Mesothelial cell of epicardium (in vitro differentiated cells): ENCODE measurements around the gene SNX7. TPM values are rescaled to one million over a fixed set of nuclear protein-coding genes. Genes with fewer than 3 reads are reported as not detected.

Source experiments
- DNase-seq, 2 experiments: peaks; one replicate each; pipeline ENCODE4 v3.0.0; 2021; ENCODE audit warnings: low spot score in 2 of 2; ENCODE audit not compliant: unreplicated experiment in 2 of 2
- H3K27ac Mint-ChIP-seq: 2 replicates; pipeline ENCODE4 v1.8.0; 2021; ENCODE audit warnings: mixed read lengths
- H3K27me3 Mint-ChIP-seq: 2 replicates; pipeline ENCODE4 v1.8.0; 2021; ENCODE audit warnings: low read depth, mixed read lengths
- H3K36me3 Mint-ChIP-seq: 2 replicates; pipeline ENCODE4 v1.8.0; 2021; ENCODE audit warnings: mixed read lengths
- H3K4me1 Mint-ChIP-seq: 2 replicates; pipeline ENCODE4 v1.8.0; 2021; ENCODE audit warnings: mixed read lengths
- H3K4me3 Mint-ChIP-seq: 2 replicates; pipeline ENCODE4 v1.8.0; 2021; ENCODE audit warnings: mild to moderate bottlenecking, moderate library complexity, mixed read lengths
- H3K9me3 Mint-ChIP-seq: 2 replicates; pipeline ENCODE4 v1.8.0; 2021; ENCODE audit warnings: mixed read lengths
- total RNA-seq: library from RNA; stranded (reverse); gene quantifications from 3 replicates; pipeline ENCODE4 v1.2.1, GENCODE V29; 2021
- TF ChIP-seq, protein P1 (sequence below): fragments of 200-600 bp; sonication (generic); IDR thresholded peaks from one replicate; pipeline ENCODE4 v1.5.0; 2021; ENCODE audit warnings: antibody characterized with exemption; ENCODE audit not compliant: unreplicated experiment

Gene SNX7
- total RNA-seq, 1 donor from 2014 or later: 16.1 TPM

DNA sequence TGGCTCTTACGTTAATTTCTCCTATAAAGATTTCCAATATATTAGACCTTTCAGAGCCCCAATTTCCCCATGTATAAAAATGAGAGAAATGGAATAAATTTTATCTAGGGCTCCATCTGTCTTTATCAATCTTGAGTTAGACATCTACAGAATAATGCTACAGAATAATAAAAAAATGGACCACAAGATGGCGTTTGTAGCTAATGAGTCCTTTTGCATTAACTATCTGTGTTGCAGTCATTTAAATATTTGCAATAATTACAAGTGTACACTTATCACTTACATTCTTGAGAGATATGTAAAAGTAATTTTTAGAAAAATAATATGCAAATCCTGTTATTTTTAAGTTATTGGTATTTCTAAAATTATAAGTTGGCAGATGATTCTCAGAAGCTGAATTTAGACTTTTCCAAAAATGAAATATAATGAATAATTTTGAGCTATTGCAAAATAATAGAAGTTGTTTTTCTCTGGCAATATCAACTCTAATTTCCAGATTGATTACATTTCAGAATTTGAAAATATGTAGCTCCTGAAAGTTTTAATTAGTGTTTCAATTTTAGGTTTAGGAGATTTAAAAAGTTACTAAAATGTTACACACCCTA is 87.7 kb downstream of the SNX7 start:
- Mint-ChIP-seq H3K4me3 (no peak overlapping the region), H3K27me3 (no peaks in the 10 kb centered on the region), H3K9me3 (no peaks in the 10 kb centered on the region), H3K4me1 (no peaks in the 10 kb centered on the region), H3K36me3 (no peaks in the 10 kb centered on the region), H3K27ac (no peak overlapping the region)
- TF ChIP-seq, protein P1, sequence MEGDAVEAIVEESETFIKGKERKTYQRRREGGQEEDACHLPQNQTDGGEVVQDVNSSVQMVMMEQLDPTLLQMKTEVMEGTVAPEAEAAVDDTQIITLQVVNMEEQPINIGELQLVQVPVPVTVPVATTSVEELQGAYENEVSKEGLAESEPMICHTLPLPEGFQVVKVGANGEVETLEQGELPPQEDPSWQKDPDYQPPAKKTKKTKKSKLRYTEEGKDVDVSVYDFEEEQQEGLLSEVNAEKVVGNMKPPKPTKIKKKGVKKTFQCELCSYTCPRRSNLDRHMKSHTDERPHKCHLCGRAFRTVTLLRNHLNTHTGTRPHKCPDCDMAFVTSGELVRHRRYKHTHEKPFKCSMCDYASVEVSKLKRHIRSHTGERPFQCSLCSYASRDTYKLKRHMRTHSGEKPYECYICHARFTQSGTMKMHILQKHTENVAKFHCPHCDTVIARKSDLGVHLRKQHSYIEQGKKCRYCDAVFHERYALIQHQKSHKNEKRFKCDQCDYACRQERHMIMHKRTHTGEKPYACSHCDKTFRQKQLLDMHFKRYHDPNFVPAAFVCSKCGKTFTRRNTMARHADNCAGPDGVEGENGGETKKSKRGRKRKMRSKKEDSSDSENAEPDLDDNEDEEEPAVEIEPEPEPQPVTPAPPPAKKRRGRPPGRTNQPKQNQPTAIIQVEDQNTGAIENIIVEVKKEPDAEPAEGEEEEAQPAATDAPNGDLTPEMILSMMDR: peak; percentile 48
- DNase-seq: no peak

DNA sequence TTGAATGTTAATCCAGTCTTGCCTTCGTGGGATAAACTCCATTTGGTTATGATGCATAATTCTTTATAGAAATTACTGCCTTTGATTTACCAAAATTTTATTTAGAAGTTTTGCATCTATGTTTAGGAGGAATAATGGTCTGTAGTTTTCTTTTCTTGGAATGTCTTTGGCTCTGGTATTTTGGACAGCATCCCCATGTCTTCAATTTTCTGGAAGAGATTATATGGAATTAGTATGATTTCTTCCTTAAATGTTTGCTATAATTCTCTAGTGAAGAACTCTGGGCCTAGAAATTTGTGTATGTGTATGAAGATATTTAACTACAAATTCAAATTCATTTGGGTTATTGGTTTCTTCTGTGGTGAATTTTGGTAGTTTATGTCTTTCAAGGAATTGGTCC is 92.7 kb downstream of the SNX7 start:
- H3K27ac Mint-ChIP-seq: no peak overlapping the region
- TF ChIP-seq, protein P1: no peak
- H3K4me1 Mint-ChIP-seq: no peaks in the 10 kb centered on the region
- no peaks in the 10 kb centered on the region for H3K27me3 Mint-ChIP-seq
- no peaks in the 10 kb centered on the region for H3K9me3 Mint-ChIP-seq
- no peak overlapping the region for H3K4me3 Mint-ChIP-seq
- no peaks in the 10 kb centered on the region for H3K36me3 Mint-ChIP-seq
- no peak for DNase-seq

DNA sequence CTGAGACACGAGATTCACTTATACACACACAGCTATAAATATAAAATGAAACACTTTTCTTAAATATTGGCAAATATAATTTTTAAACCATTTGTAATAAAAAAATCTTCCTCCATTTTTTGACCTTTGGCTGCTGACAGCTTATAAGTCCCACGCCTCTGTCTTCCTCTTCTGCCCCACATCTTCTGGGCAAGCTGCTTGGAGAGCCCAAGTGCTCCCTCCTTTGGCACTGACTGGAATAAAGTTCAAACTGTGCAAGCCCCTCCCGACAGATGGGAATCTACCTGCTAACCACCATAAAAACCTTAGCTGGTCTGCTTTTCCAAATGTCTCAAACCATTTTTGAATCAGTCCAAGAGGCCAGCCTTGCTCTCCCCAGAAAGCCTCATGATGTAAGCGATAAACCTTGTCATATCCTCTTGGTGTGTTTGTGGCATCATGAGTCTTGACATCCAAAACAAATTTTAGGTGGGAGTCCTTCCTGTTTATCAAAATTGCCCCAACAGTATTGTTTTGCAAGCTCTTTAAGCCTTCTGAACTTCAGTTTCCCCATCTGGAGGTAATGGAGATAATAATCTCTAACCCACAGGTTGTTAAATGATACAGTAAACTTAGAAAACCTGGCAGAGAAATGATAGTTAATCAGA is 99.8 kb downstream of the SNX7 start:
- DNase-seq: no peak

GRCh38 chr1:98763488-98764150 is 102.1 kb downstream of the SNX7 start:
- DNase-seq: no peak
- peaks cover 4% of the 10 kb centered on the region for H3K36me3 Mint-ChIP-seq
- no peaks in the 10 kb centered on the region for H3K9me3 Mint-ChIP-seq
- no peak overlapping the region for H3K4me3 Mint-ChIP-seq
- H3K27ac Mint-ChIP-seq: no peak overlapping the region
- no peaks in the 10 kb centered on the region for H3K27me3 Mint-ChIP-seq
- no peaks in the 10 kb centered on the region for H3K4me1 Mint-ChIP-seq
- TF ChIP-seq, protein P1: no peak

More for the DNA sequence above, 99.8 kb downstream of the SNX7 start:
- H3K4me1 Mint-ChIP-seq: no peaks in the 10 kb centered on the region
- peaks cover 4% of the 10 kb centered on the region for H3K36me3 Mint-ChIP-seq
- H3K27me3 Mint-ChIP-seq: no peaks in the 10 kb centered on the region
- TF ChIP-seq, protein P1: no peak
- H3K4me3 Mint-ChIP-seq: no peak overlapping the region
- H3K9me3 Mint-ChIP-seq: no peaks in the 10 kb centered on the region
- no peak overlapping the region for H3K27ac Mint-ChIP-seq

DNA sequence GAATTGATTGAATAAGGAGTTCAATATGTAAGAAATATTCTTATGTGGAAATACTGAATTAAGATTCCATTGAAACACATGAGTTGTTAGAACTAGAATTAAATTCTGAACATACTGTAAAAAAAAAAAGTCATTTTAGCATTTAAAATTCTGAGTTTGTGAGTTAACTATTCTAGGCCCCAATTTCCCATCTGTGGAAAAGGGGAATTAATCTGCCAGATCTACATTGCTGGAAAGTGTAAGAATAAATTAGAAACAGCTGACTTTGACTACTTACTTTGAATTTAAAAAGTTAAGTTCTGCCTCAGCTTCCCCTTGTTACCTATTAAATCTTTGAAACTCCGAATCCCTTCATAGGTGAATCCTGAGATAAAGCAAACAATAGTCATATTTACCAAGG is 103.0 kb downstream of the SNX7 start:
- TF ChIP-seq, protein P1: no peak
- H3K4me1 Mint-ChIP-seq: no peaks in the 10 kb centered on the region
- no peak for DNase-seq
- peaks cover 4% of the 10 kb centered on the region for H3K36me3 Mint-ChIP-seq
- no peaks in the 10 kb centered on the region for H3K27me3 Mint-ChIP-seq
- no peak overlapping the region for H3K27ac Mint-ChIP-seq
- no peaks in the 10 kb centered on the region for H3K9me3 Mint-ChIP-seq
- no peak overlapping the region for H3K4me3 Mint-ChIP-seq
